HEK293 (cell line): ENCODE measurements around the gene MFAP1.

Source experiments
- CTCF ChIA-PET: fragments of 350-600 bp; formaldehyde crosslinking; extraction: SDS; loops from one replicate; lab custom pipeline; 2021; ENCODE audit warnings: antibody characterized with exemption; lab: Yijun Ruan, JAX
- POLR2A ChIA-PET: fragments of 300-600 bp; formaldehyde crosslinking; extraction: SDS; loops from one replicate; lab custom pipeline; 2020; ENCODE audit warnings: antibody characterized with exemption, inconsistent platforms; lab: Yijun Ruan, JAX
- H3K27ac ChIP-seq: fragments of 200-500 bp; sonication (Bioruptor generic); 2 replicates; pipeline ENCODE4 v1.5.1; 2014; ENCODE audit warnings: low read depth, low read length, control low read depth, inconsistent platforms; ENCODE audit errors: extremely low read depth
- H3K36me3 ChIP-seq, 2 experiments: fragments of 200-500 bp in 1 of 2; sonication (Bioruptor generic) in 1 of 2; 1 replicate in 1 of 2; 2 replicates in 1 of 2; pipeline ENCODE4 v1.5.1; 2014 to 2017; ENCODE audit warnings: inconsistent platforms in 2 of 2, low read length in 2 of 2; ENCODE audit not compliant: control insufficient read depth in 2 of 2, insufficient read depth in 1 of 2
- H3K4me1 ChIP-seq: fragments of 200-500 bp; sonication (Bioruptor generic); 2 replicates; pipeline ENCODE4 v1.5.1; 2014; ENCODE audit warnings: mild to moderate bottlenecking, low read length, inconsistent platforms; ENCODE audit not compliant: control insufficient read depth, insufficient read depth
- H3K4me3 ChIP-seq: 2 replicates; pipeline ENCODE4 v1.5.1; 2011; ENCODE audit warnings: low read depth, mild to moderate bottlenecking, control low read depth, low read length, moderate library complexity
- H3K9me3 ChIP-seq: fragments of 200-500 bp; sonication (Bioruptor generic); 2 replicates; pipeline ENCODE4 v1.5.1; 2014; ENCODE audit warnings: low read depth, low read length, inconsistent platforms; ENCODE audit not compliant: control insufficient read depth, insufficient read depth
- BCL11A ChIP-seq: fragments of 450-650 bp; formaldehyde crosslinking; IDR thresholded peaks from 2 replicates; pipeline ENCODE4 v1.5.1; 2016; ENCODE audit warnings: low read depth, missing biosample characterization, missing genetic modification characterization
- BCL11B ChIP-seq: fragments of 450-650 bp; formaldehyde crosslinking; IDR thresholded peaks from 2 replicates; pipeline ENCODE4 v1.5.1; 2016; ENCODE audit warnings: low read depth, missing biosample characterization, missing genetic modification characterization
- KLF1 ChIP-seq: fragments of 450-650 bp; formaldehyde crosslinking; IDR thresholded peaks from 2 replicates; pipeline ENCODE4 v1.5.1; 2016; ENCODE audit warnings: missing biosample characterization, missing genetic modification characterization
- KLF10 ChIP-seq: fragments of 450-650 bp; IDR thresholded peaks from 2 replicates; pipeline ENCODE4 v1.5.1; 2018; ENCODE audit warnings: missing biosample characterization, mild to moderate bottlenecking, missing genetic modification characterization
- WT1 ChIP-seq: fragments of 450-650 bp; formaldehyde crosslinking; IDR thresholded peaks from 2 replicates; pipeline ENCODE4 v1.5.1; 2016; ENCODE audit warnings: missing biosample characterization, missing genetic modification characterization
- ZFHX2 ChIP-seq: fragments of 450-650 bp; formaldehyde crosslinking; conservative IDR thresholded peaks from 2 replicates; pipeline ENCODE4 v1.5.1; 2016; ENCODE audit warnings: missing biosample characterization, missing genetic modification characterization
- ZNF121 ChIP-seq: fragments of 450-650 bp; formaldehyde crosslinking; IDR thresholded peaks from 2 replicates; pipeline ENCODE4 v1.5.1; 2016; ENCODE audit warnings: missing biosample characterization, missing genetic modification characterization
- ZNF133 ChIP-seq: fragments of 450-650 bp; formaldehyde crosslinking; IDR thresholded peaks from 2 replicates; pipeline ENCODE4 v1.5.1; 2016; ENCODE audit warnings: missing biosample characterization, missing genetic modification characterization
- ZNF202 ChIP-seq: fragments of 450-650 bp; formaldehyde crosslinking; IDR thresholded peaks from 2 replicates; pipeline ENCODE4 v1.5.1; 2016; ENCODE audit warnings: missing biosample characterization, missing genetic modification characterization, borderline replicate concordance
- ZNF214 ChIP-seq: fragments of 450-650 bp; formaldehyde crosslinking; IDR thresholded peaks from 2 replicates; pipeline ENCODE4 v1.5.1; 2017; ENCODE audit warnings: missing biosample characterization, mild to moderate bottlenecking, missing genetic modification characterization, borderline replicate concordance
- ZNF223 ChIP-seq: fragments of 450-650 bp; formaldehyde crosslinking; IDR thresholded peaks from 2 replicates; pipeline ENCODE4 v1.5.1; 2016; ENCODE audit warnings: missing biosample characterization, missing genetic modification characterization
- ZNF404 ChIP-seq: fragments of 450-650 bp; formaldehyde crosslinking; IDR thresholded peaks from 2 replicates; pipeline ENCODE4 v1.5.1; 2017; ENCODE audit warnings: missing biosample characterization, missing genetic modification characterization
- ZNF596 ChIP-seq: fragments of 450-650 bp; IDR thresholded peaks from 2 replicates; pipeline ENCODE4 v1.5.0; 2018; ENCODE audit warnings: missing biosample characterization, mild to moderate bottlenecking, missing genetic modification characterization, moderate library complexity
- ZNF629 ChIP-seq: fragments of 450-650 bp; formaldehyde crosslinking; IDR thresholded peaks from 2 replicates; pipeline ENCODE4 v1.5.1; 2017; ENCODE audit warnings: missing biosample characterization, missing genetic modification characterization
- ZNF677 ChIP-seq: fragments of 450-650 bp; IDR thresholded peaks from 2 replicates; pipeline ENCODE4 v1.5.0; 2018; ENCODE audit warnings: missing biosample characterization, mild to moderate bottlenecking, missing genetic modification characterization, moderate library complexity
- ZNF785 ChIP-seq: fragments of 450-650 bp; formaldehyde crosslinking; IDR thresholded peaks from 2 replicates; pipeline ENCODE4 v1.5.1; 2016; ENCODE audit warnings: missing biosample characterization, missing genetic modification characterization
- ZNF837 ChIP-seq: fragments of 450-650 bp; formaldehyde crosslinking; IDR thresholded peaks from 2 replicates; pipeline ENCODE4 v1.5.1; 2016; ENCODE audit warnings: missing biosample characterization, missing genetic modification characterization
- TF ChIP-seq, protein P1 (sequence below): fragments of 450-650 bp; formaldehyde crosslinking; IDR thresholded peaks from 2 replicates; pipeline ENCODE4 v1.5.1; 2016; ENCODE audit warnings: missing biosample characterization, missing genetic modification characterization
- TF ChIP-seq, protein P2 (sequence below): fragments of 450-650 bp; formaldehyde crosslinking; IDR thresholded peaks from 2 replicates; pipeline ENCODE4 v1.5.1; 2016; ENCODE audit warnings: missing biosample characterization, missing genetic modification characterization
- TF ChIP-seq, protein P3 (sequence below): fragments of 450-650 bp; formaldehyde crosslinking; IDR thresholded peaks from 2 replicates; pipeline ENCODE4 v1.5.1; 2016; ENCODE audit warnings: missing biosample characterization, missing genetic modification characterization

MFAP1 gene

DNA sequence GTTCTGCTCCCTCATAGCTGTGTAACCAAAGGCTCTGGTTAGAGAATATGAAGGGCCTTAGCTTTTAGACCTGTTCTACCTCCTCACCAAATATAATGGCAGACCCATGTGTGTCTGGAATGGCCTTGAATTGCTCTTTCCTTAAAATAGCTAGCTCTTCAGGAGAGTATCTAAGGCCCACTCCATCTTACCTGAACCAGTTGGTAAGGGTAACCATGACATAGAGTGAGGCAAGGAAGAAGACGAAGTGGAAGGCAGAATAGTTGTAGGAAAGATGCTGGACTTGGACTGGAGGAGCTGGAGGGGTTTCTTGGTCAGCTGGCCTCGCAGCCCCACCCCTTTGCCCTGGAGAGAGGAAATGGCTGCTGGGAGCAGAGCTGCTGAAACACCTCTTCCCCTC, 29.3 kb downstream of the MFAP1 start:
- Histone ChIP-seq H3K9me3 (no peaks in the 10 kb centered on the region), H3K36me3 (peaks cover 0 to 60% of the 10 kb centered on the region in 2 experiments; a peak in 1 of 3 replicates), H3K4me1 (0 out of 2 replicates have a peak, but pooled peaks cover 3% of the 10 kb centered on the region), H3K4me3 (no peak overlapping the region), H3K27ac (no peak overlapping the region)
- CTCF ChIA-PET: interaction anchor here (0.6 to 2.6 kb wide), 2 partner anchors 12 to 19 kb away, joined by 5 to 6 read pairs; partner anchors contain the start of gene ELL3
- POLR2A ChIA-PET: no interaction called here
- no peak for TF ChIP-seq BCL11B (tag by site-specific recombination)
- TF ChIP-seq ZNF202 (tag by site-specific recombination): no peak
- TF ChIP-seq, protein P1, sequence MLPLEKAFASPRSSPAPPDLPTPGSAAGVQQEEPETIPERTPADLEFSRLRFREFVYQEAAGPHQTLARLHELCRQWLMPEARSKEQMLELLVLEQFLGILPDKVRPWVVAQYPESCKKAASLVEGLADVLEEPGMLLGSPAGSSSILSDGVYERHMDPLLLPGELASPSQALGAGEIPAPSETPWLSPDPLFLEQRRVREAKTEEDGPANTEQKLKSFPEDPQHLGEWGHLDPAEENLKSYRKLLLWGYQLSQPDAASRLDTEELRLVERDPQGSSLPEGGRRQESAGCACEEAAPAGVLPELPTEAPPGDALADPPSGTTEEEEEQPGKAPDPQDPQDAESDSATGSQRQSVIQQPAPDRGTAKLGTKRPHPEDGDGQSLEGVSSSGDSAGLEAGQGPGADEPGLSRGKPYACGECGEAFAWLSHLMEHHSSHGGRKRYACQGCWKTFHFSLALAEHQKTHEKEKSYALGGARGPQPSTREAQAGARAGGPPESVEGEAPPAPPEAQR: no peak
- TF ChIP-seq ZFHX2 (tag by site-specific recombination): no peak
- TF ChIP-seq BCL11A (tag by site-specific recombination): no peak
- TF ChIP-seq ZNF223 (tag by site-specific recombination): no peak
- no peak for TF ChIP-seq KLF1 (tag by site-specific recombination)
- no peak for TF ChIP-seq ZNF785
- TF ChIP-seq WT1 (tag by site-specific recombination): no peak
- no peak for TF ChIP-seq ZNF133 (tag by site-specific recombination)
- no peak for TF ChIP-seq KLF10 (tag by site-specific recombination)
- TF ChIP-seq, protein P2, sequence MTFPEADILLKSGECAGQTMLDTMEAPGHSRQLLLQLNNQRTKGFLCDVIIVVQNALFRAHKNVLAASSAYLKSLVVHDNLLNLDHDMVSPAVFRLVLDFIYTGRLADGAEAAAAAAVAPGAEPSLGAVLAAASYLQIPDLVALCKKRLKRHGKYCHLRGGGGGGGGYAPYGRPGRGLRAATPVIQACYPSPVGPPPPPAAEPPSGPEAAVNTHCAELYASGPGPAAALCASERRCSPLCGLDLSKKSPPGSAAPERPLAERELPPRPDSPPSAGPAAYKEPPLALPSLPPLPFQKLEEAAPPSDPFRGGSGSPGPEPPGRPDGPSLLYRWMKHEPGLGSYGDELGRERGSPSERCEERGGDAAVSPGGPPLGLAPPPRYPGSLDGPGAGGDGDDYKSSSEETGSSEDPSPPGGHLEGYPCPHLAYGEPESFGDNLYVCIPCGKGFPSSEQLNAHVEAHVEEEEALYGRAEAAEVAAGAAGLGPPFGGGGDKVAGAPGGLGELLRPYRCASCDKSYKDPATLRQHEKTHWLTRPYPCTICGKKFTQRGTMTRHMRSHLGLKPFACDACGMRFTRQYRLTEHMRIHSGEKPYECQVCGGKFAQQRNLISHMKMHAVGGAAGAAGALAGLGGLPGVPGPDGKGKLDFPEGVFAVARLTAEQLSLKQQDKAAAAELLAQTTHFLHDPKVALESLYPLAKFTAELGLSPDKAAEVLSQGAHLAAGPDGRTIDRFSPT (tag by site-specific recombination): no peak
- TF ChIP-seq ZNF677 (tag by site-specific recombination): no peak
- TF ChIP-seq ZNF121 (tag by site-specific recombination): no peak
- no peak for TF ChIP-seq ZNF596 (tag by site-specific recombination)

DNA sequence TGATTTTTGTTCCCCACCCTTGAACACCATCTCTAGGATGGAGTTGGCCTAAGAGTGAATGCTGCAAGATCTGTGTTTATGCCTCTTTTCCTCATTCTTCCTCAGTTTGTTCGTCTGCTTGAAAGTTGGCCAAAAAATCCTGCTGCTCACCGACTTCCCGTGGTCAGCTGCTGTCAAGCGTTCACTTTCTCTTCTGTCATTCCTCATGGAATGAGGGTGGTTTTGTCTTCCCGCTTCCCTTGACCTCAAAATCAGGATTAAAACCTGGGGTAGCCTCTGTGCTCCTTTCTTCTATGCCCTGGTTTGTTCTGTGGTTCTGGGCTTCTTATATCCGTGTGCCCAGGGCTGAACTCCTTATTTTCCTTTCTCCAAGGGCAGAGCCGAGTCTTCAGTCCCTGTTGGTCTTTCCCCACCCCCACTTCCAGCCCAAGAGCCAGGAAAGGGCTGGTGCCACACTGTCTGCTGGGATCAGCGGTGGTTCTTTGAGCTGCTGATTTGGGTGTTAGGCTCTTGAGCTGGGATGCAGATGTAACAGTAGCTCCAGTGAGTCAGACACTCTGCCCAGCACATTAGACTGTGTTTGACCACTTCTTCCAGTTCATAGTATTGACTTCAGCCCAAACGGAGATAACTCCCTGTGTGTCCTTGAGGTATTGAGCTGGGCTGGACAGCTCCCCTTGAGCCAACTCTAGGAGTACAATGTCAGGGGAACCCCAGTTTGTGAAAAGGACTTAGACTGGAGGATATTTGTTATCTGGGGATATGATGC, 30.0 kb downstream of the MFAP1 start:
- ChIA-PET CTCF (interaction anchor here (0.6 to 2.6 kb wide), 2 partner anchors 12 to 18 kb away, joined by 5 to 6 read pairs; partner anchors contain the start of gene ELL3), POLR2A (interaction anchor here (0.5 kb wide), 1 partner anchor 284 kb away, joined by 4 read pairs; no protein-coding TSS in a partner anchor)
- Histone ChIP-seq H3K4me1 (0 out of 2 replicates have a peak, but pooled peaks cover 3% of the 10 kb centered on the region), H3K9me3 (no peaks in the 10 kb centered on the region), H3K27ac (no peak overlapping the region), H3K4me3 (no peak overlapping the region), H3K36me3 (peaks cover 0 to 54% of the 10 kb centered on the region in 2 experiments; a peak in 1 of 3 replicates)
- no peak for TF ChIP-seq ZNF404 (tag by site-specific recombination)
- no peak for TF ChIP-seq ZNF214 (tag by site-specific recombination)
- TF ChIP-seq ZNF629: no peak
- TF ChIP-seq, protein P3, sequence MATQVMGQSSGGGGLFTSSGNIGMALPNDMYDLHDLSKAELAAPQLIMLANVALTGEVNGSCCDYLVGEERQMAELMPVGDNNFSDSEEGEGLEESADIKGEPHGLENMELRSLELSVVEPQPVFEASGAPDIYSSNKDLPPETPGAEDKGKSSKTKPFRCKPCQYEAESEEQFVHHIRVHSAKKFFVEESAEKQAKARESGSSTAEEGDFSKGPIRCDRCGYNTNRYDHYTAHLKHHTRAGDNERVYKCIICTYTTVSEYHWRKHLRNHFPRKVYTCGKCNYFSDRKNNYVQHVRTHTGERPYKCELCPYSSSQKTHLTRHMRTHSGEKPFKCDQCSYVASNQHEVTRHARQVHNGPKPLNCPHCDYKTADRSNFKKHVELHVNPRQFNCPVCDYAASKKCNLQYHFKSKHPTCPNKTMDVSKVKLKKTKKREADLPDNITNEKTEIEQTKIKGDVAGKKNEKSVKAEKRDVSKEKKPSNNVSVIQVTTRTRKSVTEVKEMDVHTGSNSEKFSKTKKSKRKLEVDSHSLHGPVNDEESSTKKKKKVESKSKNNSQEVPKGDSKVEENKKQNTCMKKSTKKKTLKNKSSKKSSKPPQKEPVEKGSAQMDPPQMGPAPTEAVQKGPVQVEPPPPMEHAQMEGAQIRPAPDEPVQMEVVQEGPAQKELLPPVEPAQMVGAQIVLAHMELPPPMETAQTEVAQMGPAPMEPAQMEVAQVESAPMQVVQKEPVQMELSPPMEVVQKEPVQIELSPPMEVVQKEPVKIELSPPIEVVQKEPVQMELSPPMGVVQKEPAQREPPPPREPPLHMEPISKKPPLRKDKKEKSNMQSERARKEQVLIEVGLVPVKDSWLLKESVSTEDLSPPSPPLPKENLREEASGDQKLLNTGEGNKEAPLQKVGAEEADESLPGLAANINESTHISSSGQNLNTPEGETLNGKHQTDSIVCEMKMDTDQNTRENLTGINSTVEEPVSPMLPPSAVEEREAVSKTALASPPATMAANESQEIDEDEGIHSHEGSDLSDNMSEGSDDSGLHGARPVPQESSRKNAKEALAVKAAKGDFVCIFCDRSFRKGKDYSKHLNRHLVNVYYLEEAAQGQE: peak; percentile 55; the same call in 1 of the 2 replicates
- TF ChIP-seq ZNF837 (tag by site-specific recombination): no peak
